GM12875 (cell line): ENCODE measurements around the gene MIF4GD.

Source experiments
- H3K4me3 ChIP-seq: one replicate; pipeline ENCODE4 v1.5.1; 2011; ENCODE audit warnings: low read depth, low read length, control low read depth
- CTCF ChIP-seq: IDR thresholded peaks from 2 replicates; pipeline ENCODE4 v1.5.1; 2011; ENCODE audit warnings: low read depth, mild to moderate bottlenecking, control low read depth, inconsistent platforms, low read length, moderate library complexity, borderline replicate concordance; ENCODE audit not compliant: insufficient read depth

MIF4GD gene

DNA sequence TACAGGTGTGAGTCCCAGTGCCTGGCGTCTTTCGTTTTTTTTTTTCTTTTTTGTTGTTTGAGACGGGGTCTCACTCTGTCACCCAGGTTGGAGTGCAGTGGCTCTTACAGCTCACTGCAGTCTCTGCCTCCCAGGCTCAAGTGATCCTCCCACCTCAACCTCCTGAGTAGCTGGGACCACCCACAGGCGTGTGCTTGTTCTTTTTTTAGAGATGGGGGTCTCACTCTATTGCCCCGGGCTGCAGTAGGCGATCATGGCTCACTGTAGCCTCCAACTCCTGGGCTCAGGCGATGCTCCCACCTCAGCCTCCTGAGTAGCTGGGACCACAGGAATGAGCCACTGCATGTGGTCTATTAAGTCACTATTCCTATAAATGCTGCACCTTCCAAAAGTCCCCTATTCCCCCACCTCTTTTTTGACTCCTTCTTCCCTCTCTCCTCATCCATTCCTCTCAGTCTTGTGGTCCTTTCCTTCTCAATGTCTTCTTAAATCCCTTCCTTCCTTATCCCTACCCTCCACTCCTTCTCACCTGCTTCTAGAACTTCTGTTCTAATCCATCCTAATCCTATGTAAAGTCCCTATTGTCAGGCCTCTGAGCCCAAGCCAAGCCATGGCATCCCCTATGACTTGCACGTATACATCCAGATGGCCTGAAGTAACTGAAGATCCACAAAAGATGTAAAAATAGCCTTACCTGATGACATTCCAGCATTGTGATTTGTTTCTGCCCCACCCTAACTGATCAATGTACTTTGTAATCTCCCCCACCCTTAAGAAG is 18.8 kb downstream of the MIF4GD start:
- no peak overlapping the region for H3K4me3 ChIP-seq
- no peak for TF ChIP-seq CTCF

DNA sequence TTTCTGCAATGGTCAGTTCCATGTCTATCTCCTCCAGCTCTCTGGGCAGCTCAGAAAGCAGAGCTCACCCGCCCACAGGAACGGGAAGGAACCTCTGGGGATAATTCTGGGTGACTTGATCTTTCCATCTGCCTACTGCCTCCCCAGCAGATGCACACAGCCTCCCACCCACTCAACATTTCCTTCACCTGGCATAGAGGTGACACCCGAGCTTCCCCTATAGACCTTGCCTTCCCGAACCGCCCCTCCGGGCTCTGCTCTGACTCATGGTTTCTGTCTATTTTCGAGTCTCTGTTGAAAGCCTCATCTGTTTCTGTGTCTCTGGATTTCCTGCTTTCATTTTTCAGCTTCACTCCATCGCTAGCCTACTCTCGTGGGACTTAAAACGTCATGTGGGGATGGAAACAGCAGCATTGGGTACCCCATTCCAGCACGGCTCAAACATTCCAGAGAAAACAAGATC is 21.0 kb downstream of the MIF4GD start:
- peak overlapping the region; percentile 3 for H3K4me3 ChIP-seq
- no peak for TF ChIP-seq CTCF

- no peak overlapping the region for H3K4me3 ChIP-seq
- TF ChIP-seq CTCF: no peak
Observed at GRCh38 chr17:75249564-75249963, 21.5 kb downstream of the MIF4GD start.

- TF ChIP-seq CTCF: no peak
- H3K4me3 ChIP-seq: no peak overlapping the region
Observed at GRCh38 chr17:75246404-75246803, 24.6 kb downstream of the MIF4GD start.

DNA sequence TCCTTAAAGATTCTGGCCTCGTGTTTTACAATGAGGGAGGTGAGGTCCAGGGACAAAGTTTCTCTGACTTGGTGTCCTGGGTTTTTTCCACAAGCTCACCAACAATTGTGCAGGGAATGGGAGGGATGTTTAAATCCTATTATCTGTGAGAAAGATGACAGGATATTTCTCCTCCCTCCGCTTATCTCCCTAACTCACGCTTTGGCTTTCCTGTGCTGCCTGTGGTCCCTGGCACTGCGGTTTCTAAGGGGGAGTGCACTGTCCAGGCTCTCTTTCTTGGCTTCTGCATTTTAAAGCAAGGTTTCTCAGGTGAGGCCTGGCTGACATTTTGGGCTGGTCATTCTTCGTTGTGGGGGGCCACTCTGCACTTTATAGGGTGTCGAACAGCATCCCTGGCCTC is 26.0 kb downstream of the MIF4GD start:
- no peak for TF ChIP-seq CTCF

GRCh38 chr17:75244133-75244866 is 26.7 kb downstream of the MIF4GD start:
- no peak overlapping the region for H3K4me3 ChIP-seq
- no peak for TF ChIP-seq CTCF

More for the DNA sequence above, 26.0 kb downstream of the MIF4GD start:
- no peak overlapping the region for H3K4me3 ChIP-seq

DNA sequence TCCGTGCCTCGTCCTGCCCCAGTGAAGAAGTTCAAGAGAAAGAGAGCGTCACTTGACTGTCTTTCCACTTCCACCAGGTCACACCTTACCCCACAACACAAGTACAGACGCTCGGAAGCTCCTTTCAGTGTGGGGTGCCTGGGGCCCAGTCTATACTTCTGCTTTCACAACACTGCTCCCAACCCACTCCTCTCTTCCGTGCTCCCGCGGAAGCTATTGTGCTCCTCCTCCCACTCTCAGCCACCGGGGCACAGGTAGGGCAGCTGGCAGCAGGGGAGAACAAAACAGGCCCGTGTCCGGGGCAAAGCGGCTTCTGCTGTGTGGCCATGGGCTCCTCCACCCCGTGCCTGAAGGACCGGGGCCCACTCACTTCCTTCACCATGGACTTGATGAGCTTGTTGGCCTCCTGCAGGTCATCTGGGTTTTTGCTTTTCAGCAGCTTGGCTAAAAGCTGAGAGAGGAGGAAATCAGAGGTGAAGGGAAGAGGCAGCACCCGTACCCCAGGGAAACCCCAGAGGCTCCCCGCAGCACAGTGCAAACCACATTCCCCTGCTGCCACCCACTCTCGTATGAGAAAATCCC is 28.5 kb downstream of the MIF4GD start:
- TF ChIP-seq CTCF: no peak
- H3K4me3 ChIP-seq: no peak overlapping the region
